Esophagus squamous epithelium (tissue), 4 donors: Measurements from ENCODE around the gene USH2A.

ENCODE experiments used
- CTCF ChIP-seq, 6 experiments: fragments of 450-650 bp in 4 of 6; fragments of 200-600 bp in 2 of 6; sonication (generic) in 2 of 6; IDR thresholded peaks; one replicate each; pipeline ENCODE4 v1.5.1; 2016 to 2019; ENCODE audit warnings: antibody characterized with exemption in 6 of 6, mild to moderate bottlenecking in 4 of 6, moderate library complexity in 4 of 6
- POLR2A ChIP-seq, 4 donors: fragments of 450-650 bp; IDR thresholded peaks; one replicate each; pipeline ENCODE4 v1.6.1; 2017; ENCODE audit warnings: antibody characterized with exemption in 4 of 4, mild to moderate bottlenecking in 4 of 4, moderate library complexity in 3 of 4

- TF ChIP-seq CTCF (IDR thresholded peaks at IDR 0.05) (no peak), POLR2A (IDR thresholded peaks at IDR 0.05) (no peak)
These were observed 535.1 kb downstream of the USH2A start for GRCh38 chr1:215888159-215888558.
